GM23248 (cell line): ENCODE measurements around the gene LAMA5.

Source experiments
- EZH2 ChIP-seq: fragments of 200-600 bp; sonication (generic); IDR thresholded peaks from 2 replicates; pipeline ENCODE4 v1.6.1; 2018; ENCODE audit warnings: antibody characterized with exemption, mild to moderate bottlenecking; ENCODE audit not compliant: insufficient read depth, poor library complexity, severe bottlenecking
- EZH2phosphoT487 ChIP-seq: fragments of 200-600 bp; sonication (generic); IDR thresholded peaks from 2 replicates; pipeline ENCODE4 v1.6.1; 2018; ENCODE audit warnings: antibody characterized with exemption, moderate library complexity, mild to moderate bottlenecking, low read depth; ENCODE audit not compliant: insufficient read depth

DNA sequence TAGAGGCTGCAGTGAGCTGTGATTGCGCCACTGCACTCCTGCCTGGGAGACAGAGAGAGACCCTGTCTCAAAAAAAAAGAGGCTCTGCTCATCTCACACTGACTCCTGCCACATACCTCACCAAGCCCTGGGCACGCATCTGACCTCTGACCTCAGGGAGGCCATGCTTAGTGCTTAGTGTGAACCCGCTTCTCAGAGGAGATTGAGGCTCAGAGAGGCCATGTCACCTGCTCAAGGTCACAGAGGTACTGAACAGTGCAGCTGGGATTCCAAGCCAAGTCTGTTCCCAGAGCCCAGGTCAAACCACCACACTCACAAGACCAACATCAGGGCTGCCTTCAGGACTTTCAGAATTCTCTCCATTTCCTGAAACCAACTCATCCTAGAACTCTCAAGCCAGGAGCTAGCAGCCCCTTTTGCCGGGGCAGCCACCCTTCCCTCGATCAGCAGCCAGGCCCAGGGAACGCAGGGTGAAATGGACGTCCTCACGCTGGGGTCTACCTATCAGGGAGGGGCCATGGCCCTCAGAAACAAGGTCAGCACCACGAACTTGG lies 37.1 kb upstream of the LAMA5 start:
- TF ChIP-seq EZH2: no peak
- TF ChIP-seq EZH2phosphoT487: no peak
